NB4 (cell line): ENCODE measurements around the gene TMEM217.
A peak's percentile ranks its signal among the peaks of the same experiment; 100 is the strongest.

Experiments
- DNase-seq: peaks from one replicate; pipeline ENCODE4 v3.0.0; 2010; ENCODE audit warnings: low read depth
- H3K4me3 ChIP-seq: one replicate; pipeline ENCODE4 v1.5.1; 2011; ENCODE audit warnings: mild to moderate bottlenecking, low read depth, low read length, moderate library complexity
- CTCF ChIP-seq: IDR thresholded peaks from one replicate; pipeline ENCODE4 v1.5.1; 2012; ENCODE audit warnings: low read depth, low read length
- MAX ChIP-seq: IDR thresholded peaks from 2 replicates; pipeline ENCODE4 v1.6.1; 2011; ENCODE audit warnings: low read depth, low read length
- MYC ChIP-seq: IDR thresholded peaks from 2 replicates; pipeline ENCODE4 v1.6.1; 2011; ENCODE audit warnings: low read depth, low read length
- POLR2A ChIP-seq: IDR thresholded peaks from 2 replicates; pipeline ENCODE4 v1.6.1; 2011; ENCODE audit warnings: mild to moderate bottlenecking; ENCODE audit not compliant: insufficient read length; ENCODE audit errors: extremely low read depth

Gene TMEM217

GRCh38 chr6:37218511-37218910, 39.4 kb downstream of the TMEM217 start:
- TF ChIP-seq CTCF, result no peak
- no peak for TF ChIP-seq MAX
- no peak for TF ChIP-seq MYC
- TF ChIP-seq POLR2A, result no peak
- no peak overlapping the region for H3K4me3 ChIP-seq
- DNase-seq, result peak; percentile 21

- no peak for TF ChIP-seq CTCF
- no peak for TF ChIP-seq MYC
- no peak for TF ChIP-seq POLR2A
- no peak for TF ChIP-seq MAX
- no peak overlapping the region for H3K4me3 ChIP-seq
- no peak for DNase-seq
Measured at GRCh38 chr6:37218061-37218460, 39.9 kb downstream of the TMEM217 start.

- no peak overlapping the region for H3K4me3 ChIP-seq
- DNase-seq, result no peak
- TF ChIP-seq MYC (no peak), MAX (no peak), CTCF (no peak)
Measured at GRCh38 chr6:37212268-37212667, 45.7 kb downstream of the TMEM217 start.

GRCh38 chr6:37210313-37210968, 47.5 kb downstream of the TMEM217 start:
- peak; percentile 92 for TF ChIP-seq CTCF
- TF ChIP-seq POLR2A, result no peak
- TF ChIP-seq MAX, result peak; percentile 29; the same call in 1 of the 2 replicates
- TF ChIP-seq MYC, result no peak
- no peak overlapping the region for H3K4me3 ChIP-seq
- peak; percentile 82 for DNase-seq

- no peak for TF ChIP-seq MAX
- no peak for TF ChIP-seq CTCF
- no peak for TF ChIP-seq POLR2A
- TF ChIP-seq MYC, result no peak
- no peak for DNase-seq
- H3K4me3 ChIP-seq, result no peak overlapping the region
Measured at GRCh38 chr6:37209461-37210205, 48.3 kb downstream of the TMEM217 start.
